ENCODE results near the gene SLC8B1.

DNA sequence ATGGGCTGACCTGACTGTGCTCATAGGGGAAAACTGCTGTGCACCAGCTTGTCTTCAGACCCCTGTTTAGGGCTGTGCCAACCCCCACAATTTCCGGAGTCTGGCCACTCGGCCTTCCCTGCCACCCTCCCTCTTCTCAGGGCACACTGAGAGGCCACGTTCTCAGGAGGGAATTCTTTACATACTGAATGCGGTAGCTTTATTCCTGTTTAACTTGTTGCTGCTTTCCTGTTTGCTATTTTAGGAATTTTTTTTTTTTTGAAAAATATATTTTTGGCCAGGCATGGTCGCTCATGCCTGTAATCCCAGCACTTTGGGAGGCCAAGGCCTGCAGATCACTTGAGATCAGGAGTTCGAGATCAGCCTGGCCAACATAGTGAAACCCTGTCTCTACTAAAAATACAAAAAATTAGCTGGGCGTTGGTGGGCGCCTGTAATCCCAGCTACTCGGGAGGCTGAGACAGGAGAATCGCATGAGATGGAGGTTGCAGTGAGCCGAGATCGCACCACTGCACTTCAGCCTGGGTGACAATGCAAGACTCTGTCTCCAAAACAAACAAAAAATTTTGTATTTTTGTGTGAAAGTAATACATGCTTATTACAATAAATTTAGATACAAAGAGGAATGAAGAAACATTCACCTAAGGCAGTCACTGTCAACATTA is 74.1 kb downstream of the SLC8B1 start:
- TF ChIP-seq GATA2 (IDR thresholded peaks at IDR 0.05; ENCODE audit: low read depth, low read length) (no peak), GATA3 (IDR thresholded peaks at IDR 0.05; ENCODE audit: low read depth, low read length) (no peak)
